ENCODE data around the gene ALPL. TPM values are rescaled to one million over a fixed set of nuclear protein-coding genes. Genes with fewer than 3 reads are reported as not detected.

ALPL gene
- total and polyA plus RNA-seq, 2 of the 4 experiments (the other 2 are of a cell fraction): 0.54 to 2.2 TPM

DNA sequence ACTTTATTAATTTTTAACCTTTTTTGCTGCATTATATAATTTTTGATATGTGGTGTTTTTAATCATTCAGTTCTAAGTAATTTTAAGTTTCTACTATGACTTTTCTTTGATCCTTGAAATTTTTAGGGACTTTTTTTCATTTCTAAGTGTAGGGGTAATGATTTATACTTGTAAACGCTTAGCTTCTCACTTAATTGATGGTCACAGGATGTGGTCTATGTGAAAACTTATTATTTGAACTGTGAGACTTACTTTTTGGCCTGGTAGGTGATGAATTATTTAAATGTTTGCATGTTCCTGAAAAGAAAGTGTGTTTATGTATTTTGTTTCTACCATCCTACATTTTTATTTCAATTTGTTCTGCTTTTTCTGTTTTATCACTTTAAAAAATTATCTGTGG is 17.2 kb downstream of the ALPL start:
- Histone ChIP-seq H3K9me1 (ENCODE audit: insufficient read depth, low read length) (no peaks in the 10 kb centered on the region), H4K5ac (ENCODE audit: low read depth, low read length) (no peak overlapping the region), H3K18ac (ENCODE audit: low read depth, low read length) (no peak overlapping the region), H3K27me3 (ENCODE audit: control insufficient read depth, insufficient read depth, low read length) (peaks cover 9% of the 10 kb centered on the region), H2AFZ (replicated peaks; ENCODE audit: low read length, poor library complexity) (no peak overlapping the region), H3K79me1 (ENCODE audit: low read depth in 1 of 2, low read length in 2 of 2) (no peaks in the 10 kb centered on the region), H3K4me3 (ENCODE audit: insufficient read depth, low read depth, low read length) (no peak overlapping the region), H4K20me1 (ENCODE audit: insufficient read depth, low read length) (no peaks in the 10 kb centered on the region; the same call in 1 of the 2 replicates), H4K91ac (ENCODE audit: insufficient read depth, low read depth, low read length) (no peak overlapping the region), H3K23ac (ENCODE audit: low read depth, low read length) (no peak overlapping the region), H2BK15ac (ENCODE audit: low read depth, low read length) (no peak overlapping the region), H3K4me1 (ENCODE audit: control insufficient read depth, insufficient read depth, low read length) (no peaks in the 10 kb centered on the region), H3K14ac (replicated peaks; ENCODE audit: low read depth, low read length) (no peak overlapping the region), H3K27ac (ENCODE audit: insufficient read depth, low read length) (no peak overlapping the region), H3K4me2 (ENCODE audit: low read depth, low read length) (no peak overlapping the region), H3K56ac (ENCODE audit: extremely low read depth, insufficient read depth, low read length) (no peak overlapping the region), H2BK5ac (ENCODE audit: low read depth, low read length, poor library complexity, severe bottlenecking) (no peak overlapping the region), H2BK120ac (ENCODE audit: low read depth, low read length) (no peak overlapping the region), H2BK20ac (ENCODE audit: low read depth, low read length) (no peak overlapping the region), H2AK9ac (replicated peaks; ENCODE audit: low read depth, low read length, poor library complexity) (no peak overlapping the region), H3K36me3 (ENCODE audit: control insufficient read depth, insufficient read depth, low read length) (no peaks in the 10 kb centered on the region), H4K8ac (ENCODE audit: low read depth in 2 of 2, low read length in 2 of 2) (no peak overlapping the region), H3K4ac (ENCODE audit: low read depth, low read length) (no peak overlapping the region), H3K9me3 (ENCODE audit: control insufficient read depth, insufficient read depth, low read length) (no peaks in the 10 kb centered on the region), H3K9ac (ENCODE audit: low read depth, low read length) (no peak overlapping the region), H2AK5ac (ENCODE audit: low read depth, low read length) (no peak overlapping the region)
- no TSS peak for BruUV-seq (replicated peaks)
- intact Hi-C loops (cut with micrococcal nuclease) (no loop called here), dilution Hi-C loops (cut with HindIII; ENCODE audit: low sequenced_read_pairs, unreplicated experiment) (no loop called here), in situ Hi-C loops (cut with MboI; ENCODE audit: low sequenced_read_pairs) (no loop called here)
- TF ChIP-seq BHLHE40 (IDR thresholded peaks at IDR 0.05; ENCODE audit: low read depth, low read length) (no peak), RFX5 (IDR thresholded peaks at IDR 0.05; ENCODE audit: low read depth, low read length) (no peak), CHD1 (IDR thresholded peaks at IDR 0.05; ENCODE audit: low read depth, low read length) (no peak), MAFK (IDR thresholded peaks at IDR 0.05; ENCODE audit: low read depth, low read length) (no peak), RCOR1 (IDR thresholded peaks at IDR 0.05; ENCODE audit: insufficient replicate concordance, low read length) (no peak), RAD21 (IDR thresholded peaks at IDR 0.05; ENCODE audit: low read length) (no peak), CEBPB (IDR thresholded peaks at IDR 0.05; ENCODE audit: low read depth, low read length) (no peak), MAZ (IDR thresholded peaks at IDR 0.05; ENCODE audit: borderline replicate concordance, low read depth, low read length) (no peak), NFE2L2 (IDR thresholded peaks at IDR 0.05; ENCODE audit: low read depth, low read length) (no peak), FOS (IDR thresholded peaks at IDR 0.05; ENCODE audit: low read depth, low read length) (no peak), MXI1 (IDR thresholded peaks at IDR 0.05; ENCODE audit: borderline replicate concordance, low read depth, low read length) (no peak), POLR2A (IDR thresholded peaks at IDR 0.05; ENCODE audit: low read depth, low read length) (no peak)
- TF ChIP-seq, protein P1, sequence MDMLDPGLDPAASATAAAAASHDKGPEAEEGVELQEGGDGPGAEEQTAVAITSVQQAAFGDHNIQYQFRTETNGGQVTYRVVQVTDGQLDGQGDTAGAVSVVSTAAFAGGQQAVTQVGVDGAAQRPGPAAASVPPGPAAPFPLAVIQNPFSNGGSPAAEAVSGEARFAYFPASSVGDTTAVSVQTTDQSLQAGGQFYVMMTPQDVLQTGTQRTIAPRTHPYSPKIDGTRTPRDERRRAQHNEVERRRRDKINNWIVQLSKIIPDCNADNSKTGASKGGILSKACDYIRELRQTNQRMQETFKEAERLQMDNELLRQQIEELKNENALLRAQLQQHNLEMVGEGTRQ (IDR thresholded peaks at IDR 0.05; ENCODE audit: low read depth, low read length): no peak
- TF ChIP-seq, protein P2, sequence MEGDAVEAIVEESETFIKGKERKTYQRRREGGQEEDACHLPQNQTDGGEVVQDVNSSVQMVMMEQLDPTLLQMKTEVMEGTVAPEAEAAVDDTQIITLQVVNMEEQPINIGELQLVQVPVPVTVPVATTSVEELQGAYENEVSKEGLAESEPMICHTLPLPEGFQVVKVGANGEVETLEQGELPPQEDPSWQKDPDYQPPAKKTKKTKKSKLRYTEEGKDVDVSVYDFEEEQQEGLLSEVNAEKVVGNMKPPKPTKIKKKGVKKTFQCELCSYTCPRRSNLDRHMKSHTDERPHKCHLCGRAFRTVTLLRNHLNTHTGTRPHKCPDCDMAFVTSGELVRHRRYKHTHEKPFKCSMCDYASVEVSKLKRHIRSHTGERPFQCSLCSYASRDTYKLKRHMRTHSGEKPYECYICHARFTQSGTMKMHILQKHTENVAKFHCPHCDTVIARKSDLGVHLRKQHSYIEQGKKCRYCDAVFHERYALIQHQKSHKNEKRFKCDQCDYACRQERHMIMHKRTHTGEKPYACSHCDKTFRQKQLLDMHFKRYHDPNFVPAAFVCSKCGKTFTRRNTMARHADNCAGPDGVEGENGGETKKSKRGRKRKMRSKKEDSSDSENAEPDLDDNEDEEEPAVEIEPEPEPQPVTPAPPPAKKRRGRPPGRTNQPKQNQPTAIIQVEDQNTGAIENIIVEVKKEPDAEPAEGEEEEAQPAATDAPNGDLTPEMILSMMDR (conservative IDR thresholded peaks at IDR 0.05; ENCODE audit: low read depth, low read length): no peak
- TF ChIP-seq, protein P3, sequence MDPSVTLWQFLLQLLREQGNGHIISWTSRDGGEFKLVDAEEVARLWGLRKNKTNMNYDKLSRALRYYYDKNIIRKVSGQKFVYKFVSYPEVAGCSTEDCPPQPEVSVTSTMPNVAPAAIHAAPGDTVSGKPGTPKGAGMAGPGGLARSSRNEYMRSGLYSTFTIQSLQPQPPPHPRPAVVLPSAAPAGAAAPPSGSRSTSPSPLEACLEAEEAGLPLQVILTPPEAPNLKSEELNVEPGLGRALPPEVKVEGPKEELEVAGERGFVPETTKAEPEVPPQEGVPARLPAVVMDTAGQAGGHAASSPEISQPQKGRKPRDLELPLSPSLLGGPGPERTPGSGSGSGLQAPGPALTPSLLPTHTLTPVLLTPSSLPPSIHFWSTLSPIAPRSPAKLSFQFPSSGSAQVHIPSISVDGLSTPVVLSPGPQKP (IDR thresholded peaks at IDR 0.05; ENCODE audit: borderline replicate concordance, low read depth, low read length): no peak
- ChIA-PET CTCF (interaction anchor here (1.2 kb wide), 1 partner anchor 14 kb away, joined by 3 read pairs; no protein-coding TSS in a partner anchor), POLR2A (ENCODE audit: unreplicated experiment) (no interaction called here)
- WGBS, 2 experiments (ENCODE audit: extremely low coverage in 2 of 2, insufficient read length in 1 of 2): no CpG with 5 or more reads among the region's 1 CpG
- no peak for ATAC-seq (ENCODE audit: low read depth)
- DNase-seq: no peak

Data from IMR-90 (cell line).